ENCODE results near the gene SLC43A3. TPM values are rescaled to one million over a fixed set of nuclear protein-coding genes. Genes with fewer than 3 reads are reported as not detected.

Gene SLC43A3
- total and polyA plus RNA-seq, 2 experiments from 2014 or later: 23.2 to 33.3 TPM

DNA sequence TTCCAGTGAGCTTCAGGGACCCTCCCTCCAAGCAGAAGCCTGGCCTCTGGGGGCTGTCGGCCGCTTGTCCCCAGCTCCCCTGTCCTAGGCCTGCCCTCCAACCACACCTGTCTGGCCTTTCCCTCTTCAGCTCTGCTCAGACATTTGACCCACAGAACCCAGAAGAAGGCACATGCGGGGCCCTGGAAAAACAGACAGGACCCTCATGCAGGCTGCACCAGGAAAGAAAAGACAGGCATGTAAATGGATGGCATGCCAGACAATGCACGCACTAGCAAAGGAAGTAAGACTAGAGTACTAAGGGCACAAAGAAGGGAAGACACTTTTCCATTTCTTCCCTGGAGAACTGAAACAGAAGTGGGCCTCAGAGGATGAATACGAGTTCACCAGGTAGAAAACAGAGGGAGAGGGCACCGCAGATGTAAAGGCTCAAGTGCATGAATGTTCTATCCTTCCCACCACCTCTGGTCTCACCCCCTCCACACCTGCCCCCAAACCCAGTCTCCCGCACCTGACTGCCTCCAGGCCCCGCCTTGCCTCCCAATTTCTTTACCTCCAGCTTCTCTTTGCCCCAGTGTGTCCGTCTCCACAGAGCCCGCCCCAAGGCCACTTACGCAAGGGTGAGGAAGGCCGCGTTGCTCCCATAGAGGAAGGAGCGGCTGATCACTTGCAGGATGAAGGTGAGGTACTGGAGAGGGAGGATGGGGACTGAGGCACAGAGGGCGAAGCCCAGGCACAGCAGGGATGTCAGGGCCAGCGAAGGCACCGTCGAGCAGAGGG lies 17.4 kb downstream of the SLC43A3 start:
- in situ Hi-C loops (cut with MboI): no loop called here

DNA sequence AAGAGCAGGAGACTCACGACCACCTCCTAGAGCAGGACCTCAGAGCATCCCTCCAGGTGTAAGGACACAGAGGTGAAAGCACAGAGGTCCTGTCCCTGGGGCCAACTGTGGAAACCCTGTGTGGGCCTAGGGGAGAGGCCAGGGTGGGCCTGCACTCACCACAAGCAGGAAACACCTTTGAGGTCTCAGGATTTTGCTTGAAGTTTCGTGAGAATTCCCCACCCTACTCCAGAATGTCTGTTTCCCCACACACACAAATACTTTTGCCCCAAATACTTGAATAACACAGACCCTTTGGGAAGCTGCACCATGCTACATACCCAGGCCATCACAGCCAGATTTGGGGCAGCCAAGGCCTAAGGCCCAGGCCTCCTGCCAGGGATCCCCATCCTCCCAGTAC lies 18.1 kb downstream of the SLC43A3 start:
- no peaks in the 10 kb centered on the region for H3K9me2 ChIP-seq (ENCODE audit: insufficient read depth)
- H3F3A ChIP-seq (ENCODE audit: insufficient read depth): peaks cover 32% of the 10 kb centered on the region
- in situ Hi-C loops (cut with MboI): no loop called here
- no peak overlapping the region for H3K4me2 ChIP-seq (ENCODE audit: unreplicated experiment)
- no peak overlapping the region for H2AFZ ChIP-seq
- H3K4me1 ChIP-seq (ENCODE audit: insufficient read depth): peaks cover 24% of the 10 kb centered on the region
- H3K9me3 ChIP-seq (ENCODE audit: low read depth): no peaks in the 10 kb centered on the region
- H3K27me3 ChIP-seq (replicated peaks; ENCODE audit: insufficient read depth): no peaks in the 10 kb centered on the region
- H3K27ac ChIP-seq: no peak overlapping the region
- no peak for DNase-seq
- no peak overlapping the region for H3K9ac ChIP-seq
- 0 out of 2 replicates have a peak, but pooled peaks cover 13% of the 10 kb centered on the region for H3K36me3 ChIP-seq (ENCODE audit: low read depth)
- no peaks in the 10 kb centered on the region for H4K20me1 ChIP-seq (ENCODE audit: insufficient read depth)
- H3K4me3 ChIP-seq: no peak overlapping the region
- H3K79me2 ChIP-seq (ENCODE audit: insufficient read depth): no peaks in the 10 kb centered on the region
- WGBS, 2 experiments (ENCODE audit: low coverage in 1 of 2, low lambda C conversion rate in 2 of 2, missing lambda C conversion rate in 2 of 2): 97 to 100% methylated on average over 2 of the region's 2 CpGs
- TF ChIP-seq EZH2 (IDR thresholded peaks at IDR 0.05; ENCODE audit: insufficient read depth, poor library complexity, severe bottlenecking): no peak
- TF ChIP-seq EZH2phosphoT487 (IDR thresholded peaks at IDR 0.05; ENCODE audit: insufficient read depth, low read depth): no peak

More for the DNA sequence above, 17.4 kb downstream of the SLC43A3 start:
- Histone ChIP-seq H4K20me1 (ENCODE audit: insufficient read depth) (no peaks in the 10 kb centered on the region), H3K4me3 (no peak overlapping the region), H3K79me2 (ENCODE audit: insufficient read depth) (no peaks in the 10 kb centered on the region), H3K27ac (no peak overlapping the region), H3K4me1 (ENCODE audit: insufficient read depth) (peaks cover 24% of the 10 kb centered on the region), H3F3A (ENCODE audit: insufficient read depth) (peaks cover 32% of the 10 kb centered on the region), H3K4me2 (ENCODE audit: unreplicated experiment) (no peak overlapping the region), H3K9ac (no peak overlapping the region), H3K9me3 (ENCODE audit: low read depth) (no peaks in the 10 kb centered on the region), H3K36me3 (ENCODE audit: low read depth) (0 out of 2 replicates have a peak, but pooled peaks cover 13% of the 10 kb centered on the region), H3K9me2 (ENCODE audit: insufficient read depth) (no peaks in the 10 kb centered on the region), H3K27me3 (replicated peaks; ENCODE audit: insufficient read depth) (no peaks in the 10 kb centered on the region), H2AFZ (no peak overlapping the region)
- DNase-seq: no peak
- WGBS, 2 experiments (ENCODE audit: low coverage in 1 of 2, low lambda C conversion rate in 2 of 2, missing lambda C conversion rate in 2 of 2): 94 to 98% methylated on average over 17 to 18 of the region's 18 CpGs
- TF ChIP-seq EZH2 (IDR thresholded peaks at IDR 0.05; ENCODE audit: insufficient read depth, poor library complexity, severe bottlenecking): no peak

DNA sequence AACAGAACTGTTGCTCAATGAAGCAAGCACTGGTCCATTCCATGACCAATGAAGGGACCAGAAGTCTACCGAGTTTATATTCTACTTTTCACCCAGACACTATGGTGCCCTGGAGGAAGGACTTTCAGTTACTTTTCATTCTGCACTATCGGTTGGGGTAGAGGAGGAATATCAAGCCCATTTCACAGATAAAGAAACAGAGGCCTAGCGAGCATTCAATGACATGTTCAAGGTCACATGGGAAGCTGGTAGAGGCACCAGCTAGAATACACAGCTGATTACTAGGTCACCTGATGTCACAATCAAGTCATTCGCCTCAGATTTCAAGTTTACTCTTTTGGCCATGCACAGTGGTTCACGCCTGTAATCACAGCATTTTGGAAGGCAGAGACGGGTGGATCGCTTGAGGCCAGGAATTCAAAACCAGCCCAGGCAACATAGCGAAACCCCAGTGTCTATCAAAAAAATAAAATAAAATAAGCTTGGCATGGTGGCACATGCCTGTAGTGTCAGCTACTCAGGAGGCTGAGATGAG lies 18.9 kb downstream of the SLC43A3 start:
- no peak for DNase-seq
- H3F3A ChIP-seq (ENCODE audit: insufficient read depth): peaks cover 32% of the 10 kb centered on the region
- H3K27me3 ChIP-seq (replicated peaks; ENCODE audit: insufficient read depth): no peaks in the 10 kb centered on the region
- H4K20me1 ChIP-seq (ENCODE audit: insufficient read depth): no peaks in the 10 kb centered on the region
- H3K4me2 ChIP-seq (ENCODE audit: unreplicated experiment): no peak overlapping the region
- 87% methylated on average over 8 of the region's 8 CpGs for WGBS, 2 experiments (ENCODE audit: low coverage in 1 of 2, low lambda C conversion rate in 2 of 2, missing lambda C conversion rate in 2 of 2)
- no peak overlapping the region for H3K9ac ChIP-seq
- peaks cover 24% of the 10 kb centered on the region for H3K4me1 ChIP-seq (ENCODE audit: insufficient read depth)
- no peaks in the 10 kb centered on the region for H3K9me2 ChIP-seq (ENCODE audit: insufficient read depth)
- no peak for TF ChIP-seq EZH2phosphoT487 (IDR thresholded peaks at IDR 0.05; ENCODE audit: insufficient read depth, low read depth)
- TF ChIP-seq EZH2 (IDR thresholded peaks at IDR 0.05; ENCODE audit: insufficient read depth, poor library complexity, severe bottlenecking): no peak
- no peak overlapping the region for H3K4me3 ChIP-seq
- in situ Hi-C loops (cut with MboI): no loop called here
- H3K27ac ChIP-seq: no peak overlapping the region
- H3K79me2 ChIP-seq (ENCODE audit: insufficient read depth): no peaks in the 10 kb centered on the region
- H2AFZ ChIP-seq: no peak overlapping the region
- 0 out of 2 replicates have a peak, but pooled peaks cover 13% of the 10 kb centered on the region for H3K36me3 ChIP-seq (ENCODE audit: low read depth)
- H3K9me3 ChIP-seq (ENCODE audit: low read depth): no peaks in the 10 kb centered on the region

DNA sequence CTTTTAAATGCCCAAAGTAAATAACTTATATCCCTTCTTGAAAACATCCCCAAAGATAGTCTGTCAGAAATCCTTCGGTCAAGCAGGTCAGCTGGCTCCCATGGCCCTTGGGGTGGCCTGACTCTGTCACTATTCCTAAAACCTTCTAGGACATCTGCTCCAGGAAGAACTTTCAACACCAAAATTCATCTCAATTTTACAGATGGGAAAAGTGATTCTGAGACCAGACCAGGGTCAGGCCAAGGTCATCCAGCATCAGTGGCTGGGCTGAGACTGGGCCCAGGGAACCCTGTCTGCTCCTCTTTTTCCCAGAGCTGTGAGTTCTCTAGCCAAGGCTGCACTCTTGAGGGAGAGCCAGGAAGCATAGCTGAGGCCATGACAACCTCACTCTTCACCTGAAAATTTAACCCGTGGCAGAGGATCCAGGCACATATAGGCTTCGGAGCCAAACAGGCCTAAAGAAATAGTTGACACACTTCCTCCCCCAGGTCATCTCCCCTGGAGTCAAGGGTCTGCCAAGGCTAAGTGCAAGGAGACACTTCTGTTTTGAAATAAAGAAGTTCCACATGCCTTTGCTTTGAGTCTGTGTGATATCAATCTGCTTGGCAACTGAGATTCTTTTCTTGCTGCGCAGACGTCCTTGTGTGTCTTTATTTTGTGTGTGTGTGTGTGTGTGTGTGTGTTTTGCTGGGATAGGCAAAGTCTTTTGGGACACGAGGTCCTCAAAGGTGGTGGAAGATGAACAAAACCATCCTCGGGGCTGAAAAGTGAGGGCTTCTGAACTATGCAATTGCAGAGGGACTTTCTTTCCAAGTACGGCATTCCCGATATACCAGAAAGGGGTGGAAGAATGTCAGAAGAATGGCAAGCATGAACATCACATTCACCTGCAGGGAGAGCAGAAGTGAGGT lies 19.7 kb downstream of the SLC43A3 start:
- WGBS, 2 experiments (ENCODE audit: low coverage in 1 of 2, low lambda C conversion rate in 2 of 2, missing lambda C conversion rate in 2 of 2): 89 to 92% methylated on average over 9 of the region's 9 CpGs
- peak overlapping the region; percentile 28 for H3K4me2 ChIP-seq (ENCODE audit: unreplicated experiment)
- no peaks in the 10 kb centered on the region for H3K79me2 ChIP-seq (ENCODE audit: insufficient read depth)
- H3K9ac ChIP-seq: no peak overlapping the region
- H3K27ac ChIP-seq: 0 out of 2 replicates have a peak overlapping the region, but pooled peaks have one; percentile 7
- H2AFZ ChIP-seq: no peak overlapping the region
- peaks cover 32% of the 10 kb centered on the region for H3F3A ChIP-seq (ENCODE audit: insufficient read depth)
- peaks cover 24% of the 10 kb centered on the region for H3K4me1 ChIP-seq (ENCODE audit: insufficient read depth)
- in situ Hi-C loops (cut with MboI): no loop called here
- TF ChIP-seq EZH2 (IDR thresholded peaks at IDR 0.05; ENCODE audit: insufficient read depth, poor library complexity, severe bottlenecking): no peak
- TF ChIP-seq EZH2phosphoT487 (IDR thresholded peaks at IDR 0.05; ENCODE audit: insufficient read depth, low read depth): no peak
- H3K9me2 ChIP-seq (ENCODE audit: insufficient read depth): no peaks in the 10 kb centered on the region
- H3K36me3 ChIP-seq (ENCODE audit: low read depth): 0 out of 2 replicates have a peak, but pooled peaks cover 13% of the 10 kb centered on the region
- H3K9me3 ChIP-seq (ENCODE audit: low read depth): no peaks in the 10 kb centered on the region
- H3K27me3 ChIP-seq (replicated peaks; ENCODE audit: insufficient read depth): no peaks in the 10 kb centered on the region
- no peak for DNase-seq
- no peak overlapping the region for H3K4me3 ChIP-seq
- H4K20me1 ChIP-seq (ENCODE audit: insufficient read depth): no peaks in the 10 kb centered on the region
